ENCODE data around the gene NDFIP1.

- no peak for TF ChIP-seq JUN (CRISPR knock-in tag; IDR thresholded peaks at IDR 0.05)
- no peak for TF ChIP-seq CTCF (IDR thresholded peaks at IDR 0.05)
- TF ChIP-seq MAX (CRISPR knock-in tag; IDR thresholded peaks at IDR 0.05), result no peak
- TF ChIP-seq ESRRA (CRISPR knock-in tag; IDR thresholded peaks at IDR 0.05; ENCODE audit: borderline replicate concordance), result no peak
- TF ChIP-seq TCF7 (CRISPR knock-in tag; IDR thresholded peaks at IDR 0.05; ENCODE audit: low read depth), result no peak
- TF ChIP-seq CBFB (CRISPR knock-in tag; IDR thresholded peaks at IDR 0.05; ENCODE audit: low read depth), result no peak
- TF ChIP-seq GTF2I (CRISPR knock-in tag; conservative IDR thresholded peaks at IDR 0.05), result no peak
- TF ChIP-seq USF2 (CRISPR knock-in tag; IDR thresholded peaks at IDR 0.05), result no peak
- TF ChIP-seq NFYB (CRISPR knock-in tag; conservative IDR thresholded peaks at IDR 0.05; ENCODE audit: low read depth), result no peak
- no peak for TF ChIP-seq ATF2 (CRISPR knock-in tag; IDR thresholded peaks at IDR 0.05; ENCODE audit: borderline replicate concordance, low read depth)
- TF ChIP-seq SP1 (CRISPR knock-in tag; conservative IDR thresholded peaks at IDR 0.05), result no peak
- no peak for TF ChIP-seq JAZF1 (CRISPR knock-in tag; IDR thresholded peaks at IDR 0.05)
Measured at GRCh38 chr5:142168365-142168764, 59.8 kb downstream of the NDFIP1 start.
